GM08714 (cell line): ENCODE data around the gene ZNF280B.
"Not testable (repeated sequence)": the region's sequence is repeated elsewhere in the genome, so short reads cannot be mapped to it uniquely, and the experiment has no call there.

Experiments
- H3K4me3 ChIP-seq: fragments of 200-500 bp; sonication (Bioruptor generic); 2 replicates; pipeline ENCODE4 v1.5.1; 2014; ENCODE audit warnings: mild to moderate bottlenecking, low read length, inconsistent platforms
- ZNF274 ChIP-seq: IDR thresholded peaks from 2 replicates; pipeline ENCODE4 v1.6.1; 2012; ENCODE audit warnings: mild to moderate bottlenecking, low read depth, low read length

Gene ZNF280B

GRCh38 chr22:22547692-22548300 is 39.3 kb upstream of the ZNF280B start:
- no peak overlapping the region for H3K4me3 ChIP-seq
- no peak for TF ChIP-seq ZNF274

- TF ChIP-seq ZNF274, result no peak
- no peak overlapping the region for H3K4me3 ChIP-seq
These were observed 38.7 kb upstream of the ZNF280B start for GRCh38 chr22:22547226-22547625.

- TF ChIP-seq ZNF274, result no peak
- no peak overlapping the region for H3K4me3 ChIP-seq
These were observed 37.9 kb upstream of the ZNF280B start for GRCh38 chr22:22546490-22546889.

- no peak overlapping the region for H3K4me3 ChIP-seq
- no peak for TF ChIP-seq ZNF274
These were observed 36.5 kb upstream of the ZNF280B start for GRCh38 chr22:22545084-22545483.

- H3K4me3 ChIP-seq, result no peak overlapping the region
- no peak for TF ChIP-seq ZNF274
These were observed 29.9 kb upstream of the ZNF280B start for GRCh38 chr22:22538226-22538989.

- no peak for TF ChIP-seq ZNF274
These were observed 28.4 kb upstream of the ZNF280B start for GRCh38 chr22:22536916-22537315.

GRCh38 chr22:22536515-22536914 is 28.0 kb upstream of the ZNF280B start:
- TF ChIP-seq ZNF274, result no peak
- H3K4me3 ChIP-seq, result no peak overlapping the region

More at GRCh38 chr22:22536916-22537315, 28.4 kb upstream of the ZNF280B start:
- no peak overlapping the region for H3K4me3 ChIP-seq

GRCh38 chr22:22535662-22536061 is 27.1 kb upstream of the ZNF280B start:
- no peak for TF ChIP-seq ZNF274
- no peak overlapping the region for H3K4me3 ChIP-seq

GRCh38 chr22:22534604-22535415 is 26.3 kb upstream of the ZNF280B start:
- TF ChIP-seq ZNF274, result no peak
- no peak overlapping the region for H3K4me3 ChIP-seq

- TF ChIP-seq ZNF274, result no peak
- no peak overlapping the region for H3K4me3 ChIP-seq
These were observed 25.3 kb upstream of the ZNF280B start for GRCh38 chr22:22533863-22534262.

- TF ChIP-seq ZNF274, result no peak
- no peak overlapping the region for H3K4me3 ChIP-seq
These were observed 24.9 kb upstream of the ZNF280B start for GRCh38 chr22:22533417-22533816.

- not testable (repeated sequence) for H3K4me3 ChIP-seq
These were observed 24.1 kb upstream of the ZNF280B start for GRCh38 chr22:22532547-22533071.

GRCh38 chr22:22531770-22532546 is 23.4 kb upstream of the ZNF280B start:
- no peak for TF ChIP-seq ZNF274
- H3K4me3 ChIP-seq, result no peak overlapping the region

GRCh38 chr22:22528780-22529179 is 20.2 kb upstream of the ZNF280B start:
- no peak overlapping the region for H3K4me3 ChIP-seq
- TF ChIP-seq ZNF274, result no peak
